ENCODE measurements around the gene SMIM38.
"Not testable (repeated sequence)": the region's sequence is repeated elsewhere in the genome, so short reads cannot be mapped to it uniquely, and the experiment has no call there.

The SMIM38 gene

DNA sequence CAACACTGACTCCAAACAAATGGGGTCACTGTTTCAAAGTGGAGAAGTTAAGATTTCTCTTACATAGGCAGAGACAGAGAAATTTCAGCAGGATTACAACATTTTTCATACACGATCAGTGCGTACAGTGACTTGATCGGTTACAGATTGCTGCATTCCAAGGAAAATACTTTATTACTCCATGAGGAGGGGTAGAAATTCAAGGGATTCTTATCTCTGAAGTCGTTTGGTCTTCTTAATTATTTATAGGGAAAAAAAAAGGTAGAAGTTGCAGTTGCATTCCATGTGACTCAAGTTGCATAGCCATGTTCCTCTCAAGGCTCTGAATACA lies 10.7 kb upstream of the SMIM38 start:
- Histone ChIP-seq H3K36me3 (replicated peaks) (no peaks in the 10 kb centered on the region), H3K4me3 (ENCODE audit: low read depth, low read length) (no peak overlapping the region), H3K27ac (no peak overlapping the region), H3K27me3 (replicated peaks) (no peaks in the 10 kb centered on the region)
- in situ Hi-C loops (cut with HindIII; ENCODE audit: low pct_ligation_motif_present, low sequenced_read_pairs): no loop called here
- no peak for DNase-seq
- TF ChIP-seq CTCF (IDR thresholded peaks at IDR 0.05; ENCODE audit: low read depth, low read length, missing control alignments): no peak

DNA sequence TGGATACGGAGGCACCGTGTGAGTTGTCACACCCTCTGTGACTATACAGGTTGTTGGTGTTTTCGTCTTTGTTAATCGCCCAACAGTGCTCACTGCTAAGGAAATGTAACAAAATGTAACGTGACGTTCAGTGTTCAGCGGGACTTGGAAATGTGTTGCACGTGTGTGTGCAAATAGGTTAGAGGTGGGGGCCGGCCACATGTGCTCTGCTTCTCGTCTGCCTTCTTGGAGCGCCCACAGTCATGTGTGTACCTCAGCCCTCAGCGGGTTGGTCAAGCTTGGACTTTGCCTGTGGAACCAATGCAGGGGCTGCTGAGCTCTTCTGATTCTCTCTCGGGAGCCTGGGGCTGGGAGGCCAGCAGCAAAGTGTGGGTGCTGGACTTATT lies 7.4 kb upstream of the SMIM38 start:
- in situ Hi-C loops (cut with HindIII; ENCODE audit: low pct_ligation_motif_present, low sequenced_read_pairs): no loop called here
- no peaks in the 10 kb centered on the region for H3K27me3 ChIP-seq (replicated peaks)
- TF ChIP-seq CTCF (IDR thresholded peaks at IDR 0.05; ENCODE audit: low read depth, low read length, missing control alignments): no peak

DNA sequence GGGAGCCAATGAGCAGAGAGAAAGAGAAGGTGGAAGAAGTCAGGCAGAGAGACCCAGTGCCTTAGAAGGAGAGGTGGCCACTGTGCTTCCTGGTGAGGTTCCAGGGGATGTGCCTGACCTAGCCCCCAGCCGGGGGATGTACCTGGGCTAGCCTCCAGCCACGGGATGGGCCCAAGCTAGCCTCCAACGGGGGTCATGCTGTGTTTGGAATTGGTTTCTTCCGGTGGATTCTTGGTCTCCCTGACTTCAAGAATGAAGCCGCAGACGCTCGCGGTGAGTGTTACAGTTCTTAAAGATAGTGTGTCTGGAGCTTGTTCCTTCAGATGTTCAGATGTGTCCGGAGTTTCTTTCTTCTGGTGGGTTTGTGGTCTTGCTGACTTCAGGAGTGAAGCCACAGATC lies 6.9 kb upstream of the SMIM38 start:
- in situ Hi-C loops (cut with HindIII; ENCODE audit: low pct_ligation_motif_present, low sequenced_read_pairs): no loop called here
- TF ChIP-seq CTCF (IDR thresholded peaks at IDR 0.05; ENCODE audit: low read depth, low read length, missing control alignments): no peak
- no peaks in the 10 kb centered on the region for H3K27me3 ChIP-seq (replicated peaks)
- no peak for DNase-seq
- H3K4me3 ChIP-seq (ENCODE audit: low read depth, low read length): no peak overlapping the region
- H3K36me3 ChIP-seq (replicated peaks): no peaks in the 10 kb centered on the region
- no peak overlapping the region for H3K27ac ChIP-seq

More for the DNA sequence above, 7.4 kb upstream of the SMIM38 start:
- no peak for DNase-seq
- no peaks in the 10 kb centered on the region for H3K36me3 ChIP-seq (replicated peaks)
- H3K27ac ChIP-seq: no peak overlapping the region
- no peak overlapping the region for H3K4me3 ChIP-seq (ENCODE audit: low read depth, low read length)

DNA sequence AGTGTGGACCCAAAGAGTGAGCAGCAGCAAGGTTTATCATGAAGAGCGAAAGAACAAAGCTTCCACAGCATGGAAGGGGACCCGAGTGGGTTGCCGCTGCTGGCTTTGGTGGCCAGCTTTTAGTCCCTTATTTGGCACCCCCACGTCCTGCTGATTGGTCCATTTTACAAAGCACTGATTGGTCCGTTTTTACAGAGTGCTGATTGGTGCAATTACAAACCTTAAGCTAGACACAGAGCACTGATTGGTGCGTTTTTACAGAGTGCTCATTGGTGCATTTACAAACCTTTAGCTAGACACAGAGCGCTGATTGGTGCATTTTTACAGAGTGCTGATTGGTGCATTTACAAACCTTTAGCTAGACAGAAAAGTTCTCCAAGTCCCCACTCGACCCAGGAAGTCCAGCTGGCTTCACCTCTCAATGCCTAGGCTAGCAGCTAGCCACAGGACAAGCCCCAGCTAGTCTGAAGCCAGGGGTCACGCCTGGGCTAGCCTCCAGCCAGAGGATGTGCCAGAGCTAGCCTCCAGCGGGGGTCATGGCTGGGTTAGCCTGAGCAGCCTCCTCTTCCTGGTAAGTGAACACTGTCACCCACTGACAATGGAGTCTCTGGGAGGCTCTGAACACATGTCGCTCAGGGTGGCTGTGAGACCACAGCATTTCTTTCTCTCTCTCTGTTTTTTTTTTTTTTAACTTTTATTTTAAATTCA lies 6.2 kb upstream of the SMIM38 start:
- in situ Hi-C loops (cut with HindIII; ENCODE audit: low pct_ligation_motif_present, low sequenced_read_pairs): not testable (repeated sequence)

GRCh38 chr11:69150175-69150574 lies 5.6 kb upstream of the SMIM38 start:
- H3K27me3 ChIP-seq (replicated peaks): no peaks in the 10 kb centered on the region
- no peak for TF ChIP-seq CTCF (IDR thresholded peaks at IDR 0.05; ENCODE audit: low read depth, low read length, missing control alignments)
- no peak overlapping the region for H3K4me3 ChIP-seq (ENCODE audit: low read depth, low read length)
- no peaks in the 10 kb centered on the region for H3K36me3 ChIP-seq (replicated peaks)
- H3K27ac ChIP-seq: no peak overlapping the region
- in situ Hi-C loops (cut with HindIII; ENCODE audit: low pct_ligation_motif_present, low sequenced_read_pairs): no loop called here
- no peak for DNase-seq

More for the DNA sequence above, 6.2 kb upstream of the SMIM38 start:
- H3K36me3 ChIP-seq (replicated peaks); H3K27ac ChIP-seq; H3K27me3 ChIP-seq (replicated peaks); H3K4me3 ChIP-seq (ENCODE audit: low read depth, low read length); DNase-seq: not testable (repeated sequence)

DNA sequence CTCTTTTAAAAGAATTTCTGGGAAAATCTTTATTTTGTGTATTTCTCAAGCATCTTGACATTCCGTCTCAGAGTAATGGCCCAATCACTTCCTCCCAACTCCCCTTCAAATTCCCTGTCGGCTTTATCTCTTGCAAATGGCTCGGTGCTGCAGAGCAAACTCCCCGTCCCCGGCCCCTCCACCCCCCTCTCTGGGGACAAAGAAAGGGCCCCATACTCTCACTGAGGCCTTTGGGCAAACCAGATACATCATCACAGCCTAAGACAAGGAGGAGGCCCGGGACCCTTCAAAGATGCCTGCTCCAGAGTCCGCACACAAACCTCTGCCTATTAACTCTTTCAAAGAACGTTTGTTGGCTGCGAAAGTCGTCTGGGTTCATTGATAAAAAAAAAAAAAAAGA lies 3.9 kb upstream of the SMIM38 start:
- Histone ChIP-seq H3K27me3 (replicated peaks) (no peaks in the 10 kb centered on the region), H3K4me3 (ENCODE audit: low read depth, low read length) (no peak overlapping the region), H3K27ac (no peak overlapping the region), H3K36me3 (replicated peaks) (no peaks in the 10 kb centered on the region)
- no peak for TF ChIP-seq CTCF (IDR thresholded peaks at IDR 0.05; ENCODE audit: low read depth, low read length, missing control alignments)
- in situ Hi-C loops (cut with HindIII; ENCODE audit: low pct_ligation_motif_present, low sequenced_read_pairs): no loop called here
- DNase-seq: no peak
